GM21360 (cell line): Measurements from ENCODE around the gene ADIPOR1.
"Not testable (repeated sequence)": the region's sequence is repeated elsewhere in the genome, so short reads cannot be mapped to it uniquely, and the experiment has no call there.

Source experiments
- ATAC-seq: cut with Tn5 transposase; IDR thresholded peaks from one replicate; pipeline ENCODE4 v1.9.1; 2021; ENCODE audit warnings: mild to moderate bottlenecking, moderate library complexity; ENCODE audit not compliant: unreplicated experiment

Gene ADIPOR1

GRCh38 chr1:202940561-202940960 is 17.6 kb downstream of the ADIPOR1 start:
- no peak for ATAC-seq

- ATAC-seq, result no peak
Observed at GRCh38 chr1:202938287-202938925, 19.7 kb downstream of the ADIPOR1 start.

GRCh38 chr1:202936409-202936808 is 21.7 kb downstream of the ADIPOR1 start:
- not testable (repeated sequence) for ATAC-seq

GRCh38 chr1:202935844-202936243 is 22.3 kb downstream of the ADIPOR1 start:
- no peak for ATAC-seq

GRCh38 chr1:202934755-202935154 is 23.4 kb downstream of the ADIPOR1 start:
- ATAC-seq, result no peak

- no peak for ATAC-seq
Observed at GRCh38 chr1:202932476-202932875, 25.6 kb downstream of the ADIPOR1 start.

GRCh38 chr1:202926581-202927491 is 31.3 kb downstream of the ADIPOR1 start, which contains the start of gene KLHL12:
KLHL12 (minus strand) TSS chr1:202927234; CDS start chr1:202925162, 2,072 bp downstream.
- peak; percentile 92 for ATAC-seq

- ATAC-seq, result no peak
Observed at GRCh38 chr1:202923533-202923932, 34.6 kb downstream of the ADIPOR1 start.

- ATAC-seq, result no peak
Observed at GRCh38 chr1:202919615-202920014, 38.5 kb downstream of the ADIPOR1 start.

GRCh38 chr1:202915146-202915545 is 43.0 kb downstream of the ADIPOR1 start:
- no peak for ATAC-seq

GRCh38 chr1:202912476-202912875 is 45.6 kb downstream of the ADIPOR1 start:
- not testable (repeated sequence) for ATAC-seq

- ATAC-seq, result no peak
Observed at GRCh38 chr1:202909494-202909893, 48.6 kb downstream of the ADIPOR1 start.

- no peak for ATAC-seq
Observed at GRCh38 chr1:202908998-202909397, 49.1 kb downstream of the ADIPOR1 start.

GRCh38 chr1:202905331-202905730 is 52.8 kb downstream of the ADIPOR1 start:
- ATAC-seq, result no peak

GRCh38 chr1:202903808-202904207 is 54.3 kb downstream of the ADIPOR1 start:
- not testable (repeated sequence) for ATAC-seq

GRCh38 chr1:202901555-202901954 is 56.6 kb downstream of the ADIPOR1 start:
- no peak for ATAC-seq

- ATAC-seq, result no peak
Observed at GRCh38 chr1:202892501-202892900, 65.6 kb downstream of the ADIPOR1 start.
